ENCODE measurements around the gene TPCN2. TPM values are rescaled to one million over a fixed set of nuclear protein-coding genes. Genes with fewer than 3 reads are reported as not detected.

The TPCN2 gene
- polyA plus RNA-seq, 1 donor from 2014 or later = 14.2 TPM

GRCh38 chr11:69097263-69097662 is 48.5 kb downstream of the TPCN2 start:
- no peaks in the 10 kb centered on the region for H3K9me2 ChIP-seq (ENCODE audit: insufficient read depth, low read length)
- H3K4me2 ChIP-seq (ENCODE audit: low read length) = no peak overlapping the region
- no peaks in the 10 kb centered on the region for H3K27me3 ChIP-seq (ENCODE audit: insufficient read depth, low read depth, low read length)
- H4K20me1 ChIP-seq (ENCODE audit: insufficient read depth) = no peaks in the 10 kb centered on the region
- no peak for TF ChIP-seq RAD21 (conservative IDR thresholded peaks at IDR 0.05)
- TF ChIP-seq MXI1 (conservative IDR thresholded peaks at IDR 0.05; ENCODE audit: poor library complexity, severe bottlenecking) = no peak
- TF ChIP-seq EZH2 (IDR thresholded peaks at IDR 0.05; ENCODE audit: borderline replicate concordance, insufficient read depth, low read length, poor library complexity, severe bottlenecking) = no peak
- TF ChIP-seq EP300 (conservative IDR thresholded peaks at IDR 0.05; ENCODE audit: poor library complexity, severe bottlenecking) = no peak
- no peaks in the 10 kb centered on the region for H3F3A ChIP-seq (ENCODE audit: insufficient read depth, low read length, poor library complexity, severe bottlenecking)
- H3K36me3 ChIP-seq (ENCODE audit: insufficient read depth, low read length) = peaks cover 4% of the 10 kb centered on the region
- no peak overlapping the region for H3K9ac ChIP-seq (ENCODE audit: low read length)
- H3K9me3 ChIP-seq (ENCODE audit: low read length) = no peaks in the 10 kb centered on the region
- H2AFZ ChIP-seq (ENCODE audit: low read depth, low read length) = no peak overlapping the region
- H3K27ac ChIP-seq (ENCODE audit: low read length) = no peak overlapping the region
- H3K4me3 ChIP-seq (ENCODE audit: low read length) = no peak overlapping the region
- no peaks in the 10 kb centered on the region for H3K79me2 ChIP-seq (replicated peaks; ENCODE audit: insufficient read depth, low read length)

DNA sequence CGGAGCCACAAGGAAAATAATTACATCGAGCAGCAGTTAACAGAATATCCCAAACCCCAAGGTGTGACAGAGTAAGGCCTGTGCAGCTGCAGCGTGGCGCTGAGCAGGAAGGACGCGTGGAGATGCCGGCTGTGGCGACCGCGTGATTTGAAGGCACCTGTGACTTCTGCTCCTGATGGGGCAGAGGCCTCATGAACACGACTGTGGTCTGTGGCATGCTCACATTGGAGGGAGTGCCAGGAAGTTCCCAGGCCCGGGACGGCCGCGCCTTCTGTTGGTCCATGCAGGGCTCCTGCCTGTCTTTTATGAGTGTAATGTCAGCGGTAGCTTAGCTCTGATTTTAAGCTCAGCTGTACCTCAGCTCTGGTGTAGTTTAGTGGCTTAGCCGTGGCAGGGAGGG is 50.4 kb downstream of the TPCN2 start:
- no peaks in the 10 kb centered on the region for H3F3A ChIP-seq (ENCODE audit: insufficient read depth, low read length, poor library complexity, severe bottlenecking)
- no peak overlapping the region for H3K4me2 ChIP-seq (ENCODE audit: low read length)
- H3K79me2 ChIP-seq (replicated peaks; ENCODE audit: insufficient read depth, low read length) = no peaks in the 10 kb centered on the region
- no peaks in the 10 kb centered on the region for H3K9me2 ChIP-seq (ENCODE audit: insufficient read depth, low read length)
- no peak overlapping the region for H2AFZ ChIP-seq (ENCODE audit: low read depth, low read length)
- no peak overlapping the region for H3K4me3 ChIP-seq (ENCODE audit: low read length)
- no peaks in the 10 kb centered on the region for H3K36me3 ChIP-seq (ENCODE audit: insufficient read depth, low read length)
- H3K9ac ChIP-seq (ENCODE audit: low read length) = no peak overlapping the region
- no peak overlapping the region for H3K27ac ChIP-seq (ENCODE audit: low read length)
- H3K9me3 ChIP-seq (ENCODE audit: low read length) = no peaks in the 10 kb centered on the region
- H3K27me3 ChIP-seq (ENCODE audit: insufficient read depth, low read depth, low read length) = no peaks in the 10 kb centered on the region
- H4K20me1 ChIP-seq (ENCODE audit: insufficient read depth) = no peaks in the 10 kb centered on the region
- TF ChIP-seq MXI1 (conservative IDR thresholded peaks at IDR 0.05; ENCODE audit: poor library complexity, severe bottlenecking) = no peak
- TF ChIP-seq, protein P1, sequence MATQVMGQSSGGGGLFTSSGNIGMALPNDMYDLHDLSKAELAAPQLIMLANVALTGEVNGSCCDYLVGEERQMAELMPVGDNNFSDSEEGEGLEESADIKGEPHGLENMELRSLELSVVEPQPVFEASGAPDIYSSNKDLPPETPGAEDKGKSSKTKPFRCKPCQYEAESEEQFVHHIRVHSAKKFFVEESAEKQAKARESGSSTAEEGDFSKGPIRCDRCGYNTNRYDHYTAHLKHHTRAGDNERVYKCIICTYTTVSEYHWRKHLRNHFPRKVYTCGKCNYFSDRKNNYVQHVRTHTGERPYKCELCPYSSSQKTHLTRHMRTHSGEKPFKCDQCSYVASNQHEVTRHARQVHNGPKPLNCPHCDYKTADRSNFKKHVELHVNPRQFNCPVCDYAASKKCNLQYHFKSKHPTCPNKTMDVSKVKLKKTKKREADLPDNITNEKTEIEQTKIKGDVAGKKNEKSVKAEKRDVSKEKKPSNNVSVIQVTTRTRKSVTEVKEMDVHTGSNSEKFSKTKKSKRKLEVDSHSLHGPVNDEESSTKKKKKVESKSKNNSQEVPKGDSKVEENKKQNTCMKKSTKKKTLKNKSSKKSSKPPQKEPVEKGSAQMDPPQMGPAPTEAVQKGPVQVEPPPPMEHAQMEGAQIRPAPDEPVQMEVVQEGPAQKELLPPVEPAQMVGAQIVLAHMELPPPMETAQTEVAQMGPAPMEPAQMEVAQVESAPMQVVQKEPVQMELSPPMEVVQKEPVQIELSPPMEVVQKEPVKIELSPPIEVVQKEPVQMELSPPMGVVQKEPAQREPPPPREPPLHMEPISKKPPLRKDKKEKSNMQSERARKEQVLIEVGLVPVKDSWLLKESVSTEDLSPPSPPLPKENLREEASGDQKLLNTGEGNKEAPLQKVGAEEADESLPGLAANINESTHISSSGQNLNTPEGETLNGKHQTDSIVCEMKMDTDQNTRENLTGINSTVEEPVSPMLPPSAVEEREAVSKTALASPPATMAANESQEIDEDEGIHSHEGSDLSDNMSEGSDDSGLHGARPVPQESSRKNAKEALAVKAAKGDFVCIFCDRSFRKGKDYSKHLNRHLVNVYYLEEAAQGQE (IDR thresholded peaks at IDR 0.05; ENCODE audit: borderline replicate concordance) = no peak
- no peak for TF ChIP-seq POLR2AphosphoS5 (IDR thresholded peaks at IDR 0.05)
- no peak for TF ChIP-seq EP300 (conservative IDR thresholded peaks at IDR 0.05; ENCODE audit: poor library complexity, severe bottlenecking)
- no peak for TF ChIP-seq CTCF (IDR thresholded peaks at IDR 0.05; ENCODE audit: poor library complexity, severe bottlenecking)
- no peak for TF ChIP-seq TAF1 (IDR thresholded peaks at IDR 0.05; ENCODE audit: low read depth)
- TF ChIP-seq RAD21 (conservative IDR thresholded peaks at IDR 0.05) = no peak
- no peak for TF ChIP-seq SMC3 (conservative IDR thresholded peaks at IDR 0.05; ENCODE audit: poor library complexity)
- no peak for TF ChIP-seq EZH2 (IDR thresholded peaks at IDR 0.05; ENCODE audit: borderline replicate concordance, insufficient read depth, low read length, poor library complexity, severe bottlenecking)

Data from neural cell (in vitro differentiated cells).